HG03342 (cell line): ENCODE data around the gene ABLIM3.
A peak's percentile ranks its signal among the peaks of the same experiment; 100 is the strongest.

ENCODE experiments used
- ATAC-seq: cut with Tn5 transposase; IDR thresholded peaks from one replicate; pipeline ENCODE4 v1.9.1; 2021; ENCODE audit warnings: mild to moderate bottlenecking, moderate library complexity; ENCODE audit not compliant: unreplicated experiment

ABLIM3 gene

DNA sequence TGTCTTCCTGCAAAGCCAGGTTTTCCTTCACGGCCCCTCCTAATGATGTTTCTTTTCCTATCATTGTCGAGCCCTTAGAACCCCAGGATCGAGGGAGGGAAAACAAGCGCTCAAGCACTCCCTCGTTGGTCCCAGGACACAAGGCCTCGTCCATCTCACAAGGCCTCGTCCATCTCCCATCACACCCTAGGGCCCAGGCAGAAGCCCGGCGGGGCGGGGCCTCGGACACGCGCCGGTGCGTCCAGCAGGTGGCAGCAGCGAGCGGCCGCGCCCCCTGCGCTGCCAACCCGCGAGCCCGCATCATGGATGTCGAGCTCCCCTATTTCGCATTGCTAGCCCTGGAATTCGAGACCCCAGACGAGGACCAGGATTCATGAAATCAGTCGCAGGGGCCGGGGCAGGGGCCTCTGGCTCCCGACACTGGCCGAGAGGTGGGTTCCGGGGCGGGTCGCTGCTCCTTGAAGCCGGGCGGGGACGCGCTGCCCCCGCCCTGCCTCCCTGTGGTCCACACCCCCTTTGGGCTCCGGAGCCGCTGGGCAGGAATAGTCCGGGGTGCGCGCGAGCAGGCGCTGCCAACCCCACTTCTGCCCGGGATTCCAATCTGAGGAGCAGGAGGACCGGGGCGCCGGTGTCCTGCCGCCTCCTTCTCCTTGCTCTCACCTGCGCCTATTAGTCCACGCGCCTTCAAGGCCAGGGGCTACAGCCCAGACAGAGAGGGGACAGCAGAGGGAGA, at the start of gene ABLIM3:
Gene ABLIM3 (plus strand): TSS at position 270 of the 733 bp plus-strand sequence. CDS start 603 bp downstream, outside the sequence.
- peak; percentile 93 for ATAC-seq

DNA sequence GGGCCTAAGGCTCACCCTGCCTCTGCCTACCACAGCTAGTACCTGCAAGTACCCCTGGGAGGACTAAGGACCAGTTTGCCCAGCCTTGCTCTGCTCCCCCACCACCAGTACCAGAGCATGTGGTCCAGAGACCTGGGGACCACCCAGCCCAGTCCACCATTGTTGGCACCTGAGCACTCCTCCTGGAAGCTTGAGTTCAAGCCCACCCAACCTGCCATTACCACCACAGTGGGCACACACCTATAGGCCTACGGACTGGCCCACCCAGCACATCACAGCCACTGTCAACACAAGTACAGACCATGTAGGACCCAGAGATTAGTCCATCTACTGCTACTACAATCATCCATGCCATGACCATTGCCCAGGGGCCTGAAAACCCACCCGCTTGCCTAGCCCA, 47.7 kb upstream of the ABLIM3 start:
- no peak for ATAC-seq

DNA sequence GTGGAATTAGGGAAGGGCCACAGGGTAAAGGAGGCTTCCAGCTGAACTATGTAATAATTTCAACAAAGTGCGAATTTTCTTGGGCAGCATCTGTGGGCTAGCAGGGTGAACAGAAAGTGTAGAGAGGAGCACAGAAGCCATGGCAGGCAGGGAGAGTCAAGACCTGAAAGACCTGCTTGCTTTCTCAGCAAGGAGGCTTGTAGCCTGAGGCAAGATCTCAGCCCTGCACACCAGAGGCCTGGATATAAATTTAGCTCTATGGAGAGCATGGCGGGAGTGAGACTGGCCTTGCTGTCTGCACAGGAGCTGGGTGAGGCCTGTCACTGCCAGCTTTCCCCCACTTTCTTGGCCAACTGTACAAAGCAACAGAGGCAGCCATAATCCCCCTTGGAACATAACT, 46.3 kb upstream of the ABLIM3 start:
- ATAC-seq, result no peak

DNA sequence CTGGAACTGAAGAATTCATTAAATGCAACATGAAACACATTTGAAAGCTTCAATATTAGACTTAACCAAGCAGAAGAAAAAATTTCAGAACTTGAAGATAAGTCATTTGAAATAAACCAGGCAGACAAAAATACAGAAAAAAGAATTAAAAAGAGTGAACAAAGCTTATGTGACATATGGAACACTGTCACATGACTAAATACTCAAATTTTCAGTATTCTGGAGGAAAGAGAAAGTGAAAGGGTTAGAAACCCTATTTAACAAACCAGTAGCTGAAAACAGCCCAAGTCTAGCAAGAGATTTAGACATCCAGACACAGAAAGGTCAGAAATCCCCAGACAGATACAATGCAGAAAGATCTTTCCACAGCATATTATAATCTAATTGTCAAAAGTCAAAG, 41.4 kb upstream of the ABLIM3 start:
- ATAC-seq, result no peak

DNA sequence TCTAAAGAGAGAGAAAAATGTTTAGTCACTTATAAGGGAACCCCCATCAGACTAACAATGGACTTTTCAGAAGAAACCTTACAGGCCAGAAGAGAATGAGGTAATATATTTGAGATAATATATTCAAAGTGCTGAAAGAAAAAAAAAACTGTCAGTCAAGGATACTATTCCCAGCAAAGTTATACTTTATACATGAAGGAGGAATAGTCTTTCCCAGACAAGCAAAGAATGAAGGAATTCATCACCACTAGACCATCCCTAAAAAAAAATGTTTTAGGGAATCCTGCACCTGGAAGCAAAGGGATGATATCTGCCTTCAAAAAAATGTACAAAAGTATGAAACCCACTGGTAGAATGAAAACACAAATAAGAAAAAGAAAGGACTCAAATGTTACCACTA, 41.0 kb upstream of the ABLIM3 start:
- ATAC-seq, result no peak

DNA sequence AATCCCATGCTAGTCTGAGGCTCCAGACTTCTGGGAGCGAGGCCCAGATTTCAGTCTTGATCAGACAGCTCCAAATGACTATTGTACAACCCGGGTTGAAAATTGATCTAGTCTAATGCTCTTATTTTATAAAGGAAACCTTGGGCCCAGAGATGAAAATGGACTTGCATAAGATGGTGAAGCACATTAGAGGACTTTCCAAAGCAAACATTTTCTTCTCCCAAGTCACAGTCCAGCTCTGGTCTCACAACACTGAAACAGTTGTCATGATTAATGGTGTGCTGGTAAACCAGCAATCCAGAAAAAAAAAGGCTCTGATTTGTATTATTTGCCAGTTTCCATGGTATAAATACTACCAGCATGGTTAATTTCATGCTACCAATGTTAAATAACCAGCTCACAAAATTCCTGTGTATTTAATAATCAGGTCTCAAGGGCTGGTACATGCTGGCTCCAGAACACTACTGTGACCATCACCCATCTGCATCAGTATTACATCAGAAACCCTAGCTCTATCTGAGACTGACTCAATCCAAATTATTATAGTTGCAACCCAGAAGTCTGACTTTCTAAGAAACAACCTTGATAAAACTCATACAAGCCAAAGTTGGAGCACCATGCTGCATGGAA, 32.5 kb upstream of the ABLIM3 start:
- no peak for ATAC-seq

DNA sequence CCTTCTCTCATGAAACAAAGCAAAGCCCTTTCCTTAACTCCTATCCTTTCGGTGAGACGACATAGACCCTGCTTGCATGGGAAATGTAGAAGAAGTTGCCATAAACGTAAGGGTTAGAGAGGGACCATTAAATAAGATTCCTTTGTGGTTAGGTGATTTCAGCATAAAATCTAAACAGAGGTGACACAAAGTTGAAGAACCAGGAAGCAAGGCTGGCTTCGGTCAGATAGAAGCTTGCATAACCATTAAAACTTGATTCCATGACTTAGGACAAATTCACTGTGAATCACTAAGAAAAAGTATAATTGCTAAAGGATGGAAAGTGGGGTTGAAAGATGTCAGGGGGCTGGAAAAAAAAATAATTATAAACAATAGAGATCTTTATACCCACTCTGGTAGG, 30.9 kb upstream of the ABLIM3 start:
- no peak for ATAC-seq

DNA sequence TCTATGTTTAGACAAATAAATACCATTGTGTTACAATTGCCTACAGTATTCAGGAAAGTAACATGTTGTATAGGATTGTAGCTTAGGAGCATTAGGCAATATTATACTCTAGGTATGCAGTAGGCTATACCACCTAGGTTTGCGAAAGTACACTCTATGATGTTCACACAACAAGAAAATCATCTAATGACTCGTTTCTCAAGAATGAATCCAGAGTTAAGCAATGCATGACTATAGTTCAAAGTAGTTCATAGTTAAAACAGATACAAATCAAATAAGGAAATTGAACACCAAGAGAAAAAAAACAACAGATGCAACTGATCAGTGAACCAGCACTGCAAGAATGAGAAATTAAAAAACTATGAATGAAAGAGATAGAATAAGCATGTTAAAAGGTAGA, 27.6 kb upstream of the ABLIM3 start:
- no peak for ATAC-seq

DNA sequence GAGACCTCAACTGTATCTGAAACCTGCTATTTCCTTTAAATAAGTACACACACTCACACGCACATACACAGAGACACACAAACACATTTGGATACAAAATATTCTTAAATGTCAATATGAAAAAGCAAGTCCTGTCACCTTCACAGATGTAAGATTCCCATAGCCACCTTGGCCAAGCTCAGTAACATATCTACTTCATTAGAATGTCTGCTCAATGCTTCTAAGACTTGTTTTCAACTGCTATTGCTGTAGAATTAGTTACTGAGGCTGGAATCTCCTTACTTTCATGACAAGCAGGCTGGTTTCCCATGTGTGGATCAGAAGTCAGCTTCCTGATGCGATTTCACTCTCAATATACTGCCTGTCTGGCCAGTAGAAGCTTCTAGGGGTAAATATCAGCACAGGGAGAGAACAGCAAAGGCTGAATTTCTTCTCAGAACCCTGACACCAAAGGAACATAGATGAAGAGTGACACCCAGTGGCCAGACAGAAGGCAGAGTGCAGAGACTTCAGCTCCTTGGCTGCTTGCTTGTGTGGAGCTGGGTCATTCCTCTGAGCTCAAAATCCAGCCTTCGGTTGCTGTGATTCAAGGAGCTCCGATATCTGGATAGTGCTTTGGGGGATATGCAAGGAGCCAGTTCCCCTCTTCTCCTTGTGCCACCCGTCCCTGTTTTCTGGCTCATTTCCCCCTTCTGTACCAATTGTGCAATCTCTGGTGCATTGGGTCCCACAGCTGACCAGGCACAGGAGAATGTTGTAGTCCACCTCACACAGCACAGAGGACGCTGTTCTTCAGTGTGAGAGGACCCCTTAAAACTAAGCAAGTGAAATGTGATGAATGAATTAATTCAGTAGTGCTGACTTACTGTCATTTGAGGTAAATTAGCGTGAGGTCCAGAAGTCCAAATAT, 26.6 kb upstream of the ABLIM3 start:
- ATAC-seq, result peak; percentile 62

DNA sequence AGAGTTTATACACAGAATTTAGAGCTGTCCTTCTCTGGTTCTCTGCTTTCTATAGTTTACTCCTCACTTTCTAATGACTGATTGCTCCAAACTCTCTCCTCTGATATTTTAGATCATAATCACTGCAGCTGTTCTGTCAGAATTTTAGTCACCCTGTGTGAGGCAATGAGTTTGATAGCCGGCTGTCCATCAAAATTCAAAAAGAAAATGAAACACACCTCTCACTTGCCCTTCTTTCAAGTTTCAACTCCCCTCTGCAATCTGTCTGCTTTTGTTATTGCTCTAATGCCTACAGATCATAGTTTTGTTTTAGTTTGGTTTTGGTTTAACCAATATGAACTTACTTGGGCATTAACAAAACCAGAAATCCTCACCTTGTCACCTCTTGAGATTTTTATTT, 23.3 kb upstream of the ABLIM3 start:
- ATAC-seq, result peak; percentile 89

DNA sequence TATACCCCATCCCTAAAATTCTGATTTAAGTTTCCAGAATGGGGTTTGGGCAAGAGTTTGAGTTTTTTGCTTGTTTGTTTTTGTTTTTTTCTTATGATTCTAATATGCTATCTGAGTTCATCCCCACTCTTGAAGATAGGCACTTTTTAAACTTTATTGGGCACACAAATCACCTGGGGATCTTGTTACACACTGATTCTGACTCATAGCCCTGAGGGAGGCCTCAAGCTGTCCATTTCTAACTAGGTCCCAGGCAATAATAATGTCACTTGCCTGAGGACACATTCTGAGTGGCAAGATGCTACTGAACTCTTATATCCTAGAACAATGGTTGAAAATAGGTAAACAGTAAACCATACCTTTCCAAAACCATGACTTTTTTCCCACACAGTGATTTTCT, 22.8 kb upstream of the ABLIM3 start:
- ATAC-seq, result no peak

DNA sequence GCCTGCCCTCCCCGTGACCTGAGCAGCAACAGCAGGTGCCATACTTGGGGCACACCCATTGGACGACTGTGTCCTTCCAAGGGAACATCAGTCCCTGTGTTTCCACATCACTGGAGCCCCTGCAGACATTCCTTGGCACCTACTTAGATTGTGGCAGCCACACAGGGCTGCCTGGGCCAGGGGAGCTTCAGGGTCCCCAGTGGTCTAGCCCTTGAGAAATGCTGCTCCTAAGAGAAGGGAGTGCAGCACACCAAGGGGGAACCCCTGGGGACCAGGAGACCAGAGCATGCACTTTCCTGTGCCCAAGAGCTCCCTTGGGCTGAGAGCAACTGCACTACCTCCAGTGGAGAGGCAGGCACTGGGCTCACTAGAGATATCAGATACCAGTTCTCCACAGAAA, 20.1 kb upstream of the ABLIM3 start:
- no peak for ATAC-seq

DNA sequence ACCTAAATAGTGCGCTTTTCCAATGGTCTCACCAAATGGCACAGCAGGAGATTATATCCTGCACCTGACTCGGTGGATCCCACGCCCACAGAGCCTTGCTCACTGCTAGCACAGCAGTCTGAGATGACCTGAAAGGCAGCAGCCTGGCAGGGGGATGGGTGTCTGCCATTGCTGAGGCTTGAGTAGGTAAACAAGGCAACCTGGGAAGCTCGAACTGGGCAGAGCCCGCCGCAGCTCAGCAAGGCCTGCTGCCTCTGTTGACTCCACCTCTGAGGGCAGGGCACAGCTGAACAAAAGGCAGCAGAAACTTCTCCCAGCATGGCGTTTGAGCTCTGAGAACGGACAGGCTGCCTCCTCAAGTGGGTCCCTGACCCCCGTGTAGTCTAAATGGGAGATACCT, 18.1 kb upstream of the ABLIM3 start:
- no peak for ATAC-seq

DNA sequence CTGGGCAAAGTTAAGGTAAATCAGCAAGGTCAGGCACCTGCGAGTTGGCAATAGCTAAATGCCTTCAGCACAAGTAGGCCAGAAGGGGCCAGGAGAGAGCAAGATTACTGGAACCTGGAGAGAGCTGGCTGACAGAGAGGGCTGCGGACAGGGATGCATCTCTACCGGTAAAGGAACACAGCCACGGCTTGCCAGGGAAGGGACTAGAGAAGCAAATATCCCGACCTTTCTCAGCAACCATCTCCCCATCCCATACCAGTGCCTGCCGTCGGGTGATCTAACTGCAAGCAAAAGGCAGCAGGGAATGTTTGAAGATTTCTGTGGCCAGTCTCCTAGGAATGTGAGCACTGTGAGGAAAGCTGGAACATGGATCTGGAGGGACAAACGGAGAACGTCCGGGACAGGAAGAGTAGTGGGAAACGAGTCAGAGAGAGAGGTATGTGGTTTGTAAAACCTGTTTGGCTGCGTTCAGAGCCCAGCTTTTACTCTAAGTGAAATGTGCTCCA, 15.9 kb upstream of the ABLIM3 start:
- no peak for ATAC-seq

DNA sequence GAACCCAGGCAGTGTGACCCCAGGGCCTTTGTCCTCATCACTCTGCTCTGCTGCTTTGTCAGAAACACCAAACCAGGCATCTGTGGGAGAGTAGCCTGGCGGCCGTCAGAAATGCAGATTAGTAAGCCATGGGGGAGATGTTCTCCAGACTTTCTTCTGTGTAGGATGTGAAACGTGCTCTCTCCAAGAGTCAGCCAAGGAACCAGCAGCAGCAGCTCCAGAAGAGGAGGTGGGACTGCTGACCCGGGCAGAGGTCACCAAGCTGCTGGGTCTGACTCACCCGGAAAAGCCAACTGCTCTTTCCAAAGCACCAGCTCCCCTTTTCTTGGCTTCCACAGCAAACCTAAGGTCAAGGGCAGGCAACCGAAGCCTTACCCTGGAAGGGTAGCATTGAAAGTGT, 14.4 kb upstream of the ABLIM3 start:
- no peak for ATAC-seq

DNA sequence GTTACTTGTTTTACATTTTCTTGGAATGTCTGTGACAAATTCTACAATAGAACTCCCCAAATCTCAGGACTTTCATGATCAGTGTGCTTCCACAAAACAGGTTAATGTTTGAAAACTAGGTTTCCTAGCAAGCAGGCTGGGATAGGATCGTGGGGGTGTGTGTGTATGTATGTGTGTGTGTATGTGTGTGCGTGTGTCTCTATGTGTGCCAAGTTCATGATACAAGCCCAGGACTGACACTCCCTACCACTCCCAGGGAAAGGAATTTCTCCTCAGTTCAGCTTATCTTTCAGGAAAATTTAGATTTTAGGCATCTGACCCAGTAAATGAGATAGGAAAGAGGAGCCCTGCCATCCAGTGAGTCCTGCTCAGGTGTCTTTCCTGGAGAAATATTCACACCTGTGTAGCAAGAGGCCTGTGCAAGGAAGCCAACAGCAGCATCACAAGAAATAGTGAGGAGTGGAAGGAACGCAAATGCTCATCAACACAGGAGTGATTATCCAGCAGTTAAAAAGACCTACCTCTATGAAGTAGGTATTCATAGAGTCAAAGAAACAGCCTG, 13.8 kb upstream of the ABLIM3 start:
- ATAC-seq, result no peak

DNA sequence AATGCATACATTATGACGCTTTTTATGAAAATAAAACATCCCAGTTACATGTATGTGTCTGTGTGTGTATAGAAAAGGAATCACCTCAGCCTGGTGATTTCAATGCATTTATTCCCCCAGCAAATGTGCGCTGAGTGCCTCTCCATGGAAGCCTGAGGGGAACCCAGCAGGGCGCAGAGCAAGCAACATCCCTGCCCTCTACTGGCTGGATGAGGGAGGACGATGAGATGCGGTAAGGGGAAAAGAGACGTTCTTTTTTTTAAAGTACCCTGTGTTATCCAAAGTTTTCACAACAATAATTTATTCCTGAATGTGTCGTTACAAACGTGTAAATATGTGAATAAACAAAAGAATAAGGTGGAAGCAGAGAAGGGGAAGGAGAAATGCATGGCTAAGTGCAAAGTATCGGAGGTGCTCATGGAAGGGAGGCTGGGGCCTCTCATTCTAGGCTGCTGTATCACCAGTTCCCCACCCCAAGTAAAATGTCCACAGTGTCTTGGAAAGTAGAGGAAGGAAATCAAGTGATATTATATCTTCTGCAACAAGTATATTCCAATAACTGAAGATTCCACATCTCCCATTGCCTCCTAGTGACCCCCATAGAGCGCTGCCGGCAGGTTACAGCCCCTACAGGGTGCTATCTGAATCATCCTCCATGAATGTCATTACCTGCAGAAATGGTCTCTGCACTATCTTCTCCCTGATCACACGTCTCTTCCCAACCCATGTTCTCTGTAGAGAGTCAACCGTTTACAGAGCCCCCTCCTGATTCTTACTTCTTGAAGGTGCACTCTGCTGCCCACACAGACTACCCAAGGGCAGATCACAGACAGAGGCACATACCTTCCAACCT, 13.0 kb upstream of the ABLIM3 start:
- peak; percentile 79 for ATAC-seq

DNA sequence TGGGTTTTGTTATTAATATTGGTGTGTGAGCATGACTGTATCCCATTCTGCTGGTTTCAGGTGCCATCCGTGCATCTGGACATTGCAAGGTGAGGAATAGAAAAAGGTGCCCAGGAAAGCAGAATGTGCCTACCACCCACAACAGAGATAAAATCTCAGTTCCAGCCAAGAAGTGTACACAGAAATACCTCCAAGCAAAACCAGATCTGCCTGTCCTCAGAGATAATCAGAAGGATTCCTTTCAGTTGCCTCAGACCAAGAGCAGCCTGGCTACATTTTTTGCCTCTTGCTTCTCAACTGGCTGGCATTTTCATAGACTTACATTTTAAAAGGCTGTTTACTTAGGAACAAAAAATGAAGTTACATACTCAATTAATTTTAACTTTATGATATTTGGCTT, 12.1 kb upstream of the ABLIM3 start:
- no peak for ATAC-seq

DNA sequence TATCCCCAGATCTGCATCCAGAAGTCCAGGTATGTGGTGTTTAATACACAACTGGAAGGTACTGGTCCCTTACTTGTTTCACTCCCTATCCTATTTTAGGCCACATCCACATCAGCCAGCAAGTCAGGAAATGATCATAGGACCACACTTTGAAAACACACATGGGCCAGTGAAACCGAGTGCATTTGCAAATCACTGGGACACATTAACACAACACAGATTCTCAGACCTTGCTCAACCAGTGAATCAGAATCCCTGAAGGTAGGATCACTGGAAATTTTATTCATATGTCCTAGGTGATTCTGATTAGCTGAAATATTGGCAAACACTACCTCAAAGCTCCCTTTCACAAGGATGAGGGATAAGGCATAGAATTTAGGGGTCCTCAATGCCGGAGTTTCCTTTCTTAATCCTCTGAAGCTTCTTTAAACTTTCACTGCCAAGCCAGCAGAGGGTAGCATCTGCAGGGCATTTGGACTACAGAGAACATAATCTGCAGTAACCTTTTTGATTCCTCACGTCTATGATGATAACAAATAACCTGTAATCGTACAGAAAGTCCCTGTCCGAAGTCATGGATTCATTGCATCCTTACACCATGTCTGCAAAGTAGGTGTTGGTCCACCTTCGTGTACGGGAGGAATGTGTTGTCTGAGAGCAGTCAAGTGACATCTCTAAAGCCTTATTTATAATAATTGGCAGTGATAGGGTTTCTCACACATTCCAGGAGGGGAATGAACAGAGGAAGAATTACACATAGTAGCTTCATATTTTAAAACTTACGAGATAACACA, 11.0 kb upstream of the ABLIM3 start:
- no peak for ATAC-seq

DNA sequence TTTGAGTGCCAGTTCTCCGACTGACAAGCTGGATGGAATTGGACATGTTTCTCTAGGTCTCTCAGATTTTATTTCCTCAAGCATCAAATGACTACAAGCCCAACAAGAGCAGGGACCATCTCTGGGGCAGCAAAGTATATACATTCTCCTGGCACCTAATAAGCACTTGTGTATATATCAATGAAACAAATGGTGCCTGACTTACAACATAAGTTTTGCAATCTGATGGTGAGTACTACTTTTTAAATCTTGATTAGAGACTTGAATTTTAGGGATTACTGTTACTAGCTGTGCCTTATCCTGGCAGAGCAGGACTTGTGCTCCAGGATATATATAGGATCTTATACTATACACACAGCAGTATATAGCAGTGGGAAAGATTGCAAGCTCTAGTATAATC, 8.8 kb upstream of the ABLIM3 start:
- ATAC-seq, result no peak
